GM23338 (cell line): ENCODE data around the gene DOCK3. TPM values are rescaled to one million over a fixed set of nuclear protein-coding genes. Genes with fewer than 3 reads are reported as not detected.

ENCODE experiments used
- ATAC-seq: fragments of 200-7000 bp; cut with Tn5 transposase; 3 replicates; pipeline ENCODE4 v1.9.1; 2020
- DNase-seq: peaks from one replicate; pipeline ENCODE4 v3.0.0-alpha.2; 2015; ENCODE audit warnings: low spot score
- H2AFZ ChIP-seq: fragments of 200-600 bp; sonication (generic); 2 replicates; pipeline ENCODE4 v1.8.0; 2016; ENCODE audit warnings: antibody characterized with exemption, mild to moderate bottlenecking, moderate library complexity
- H3F3A ChIP-seq: fragments of 200-600 bp; sonication (generic); replicated peaks from 2 replicates; pipeline ENCODE4 v1.8.0; 2017; ENCODE audit warnings: antibody characterized with exemption, mixed run types, low read depth
- H3K27ac ChIP-seq: fragments of 200-600 bp; sonication (generic); 2 replicates; pipeline ENCODE4 v1.6.1; 2016; ENCODE audit warnings: low read depth
- H3K27me3 ChIP-seq: fragments of 200-600 bp; sonication (generic); 2 replicates; pipeline ENCODE4 v1.8.0; 2016; ENCODE audit warnings: mild to moderate bottlenecking, mixed run types, moderate library complexity; ENCODE audit not compliant: insufficient read depth
- H3K36me3 ChIP-seq: fragments of 200-600 bp; sonication (generic); 2 replicates; pipeline ENCODE4 v1.8.0; 2016; ENCODE audit warnings: mild to moderate bottlenecking; ENCODE audit not compliant: insufficient read depth
- H3K4me1 ChIP-seq: fragments of 200-600 bp; sonication (generic); 2 replicates; pipeline ENCODE4 v1.8.0; 2016; ENCODE audit warnings: mild to moderate bottlenecking, moderate library complexity; ENCODE audit not compliant: insufficient read depth
- H3K4me2 ChIP-seq: fragments of 200-600 bp; sonication (generic); 2 replicates; pipeline ENCODE4 v1.7.1; 2017; ENCODE audit warnings: mixed run types
- H3K4me3 ChIP-seq: fragments of 200-600 bp; sonication (generic); 2 replicates; pipeline ENCODE4 v1.6.1; 2016; ENCODE audit warnings: mixed run types
- H3K79me2 ChIP-seq: fragments of 200-600 bp; sonication (generic); replicated peaks from 2 replicates; pipeline ENCODE4 v1.8.0; 2017; ENCODE audit warnings: mild to moderate bottlenecking; ENCODE audit not compliant: insufficient read depth
- H3K9me2 ChIP-seq: fragments of 200-600 bp; sonication (generic); 2 replicates; pipeline ENCODE4 v1.8.0; 2017; ENCODE audit not compliant: insufficient read depth
- H4K20me1 ChIP-seq: fragments of 200-600 bp; sonication (generic); replicated peaks from 2 replicates; pipeline ENCODE4 v1.8.0; 2017; ENCODE audit warnings: mild to moderate bottlenecking; ENCODE audit not compliant: insufficient read depth
- H3K27ac Mint-ChIP-seq: 2 replicates; pipeline ENCODE4 v1.8.0; 2020; ENCODE audit warnings: inconsistent platforms, mild to moderate bottlenecking, moderate library complexity, mixed read lengths
- H3K27me3 Mint-ChIP-seq: 3 replicates; pipeline ENCODE4 v1.8.0; 2022; ENCODE audit warnings: low read depth, mild to moderate bottlenecking, moderate library complexity, mixed read lengths, inconsistent platforms; ENCODE audit not compliant: insufficient read depth, poor library complexity
- H3K36me3 Mint-ChIP-seq: 3 replicates; pipeline ENCODE4 v1.8.0; 2021; ENCODE audit warnings: low read depth, mild to moderate bottlenecking, inconsistent platforms, moderate library complexity, mixed read lengths
- H3K4me1 Mint-ChIP-seq: 3 replicates; pipeline ENCODE4 v1.8.0; 2020; ENCODE audit warnings: mild to moderate bottlenecking, inconsistent platforms, mixed read lengths
- H3K4me3 Mint-ChIP-seq: 3 replicates; pipeline ENCODE4 v1.8.0; 2021; ENCODE audit warnings: moderate library complexity, mild to moderate bottlenecking, inconsistent platforms, mixed read lengths
- H3K9me3 Mint-ChIP-seq: 3 replicates; pipeline ENCODE4 v1.8.0; 2020; ENCODE audit warnings: moderate library complexity, mild to moderate bottlenecking, inconsistent platforms, mixed read lengths
- CREB1 ChIP-seq: fragments of 250-450 bp; sonication (Bioruptor Pico); IDR thresholded peaks from 2 replicates; pipeline ENCODE4 v1.5.0; 2020; ENCODE audit warnings: low read depth, mild to moderate bottlenecking, moderate library complexity
- EZH2phosphoT487 ChIP-seq: fragments of 200-600 bp; sonication (generic); IDR thresholded peaks from one replicate; pipeline ENCODE4 v1.8.1; 2018; ENCODE audit warnings: antibody characterized with exemption; ENCODE audit not compliant: unreplicated experiment
- JUNB ChIP-seq: IDR thresholded peaks from one replicate; pipeline ENCODE4 v1.6.1; 2016; ENCODE audit warnings: antibody characterized with exemption; ENCODE audit not compliant: unreplicated experiment
- POLR2AphosphoS5 ChIP-seq: IDR thresholded peaks from 2 replicates; pipeline ENCODE4 v1.6.1; 2016; ENCODE audit warnings: antibody characterized with exemption, low read depth
- STAT1 ChIP-seq: IDR thresholded peaks from one replicate; pipeline ENCODE4 v1.6.1; 2016; ENCODE audit warnings: antibody characterized with exemption; ENCODE audit not compliant: unreplicated experiment
- ZNF114 ChIP-seq: fragments of 250-450 bp; sonication (Bioruptor Pico); IDR thresholded peaks from 2 replicates; pipeline ENCODE4 v1.5.0; 2020; ENCODE audit warnings: mild to moderate bottlenecking, moderate library complexity
- ZNF331 ChIP-seq: fragments of 250-450 bp; sonication (Bioruptor Pico); IDR thresholded peaks from 2 replicates; pipeline ENCODE4 v1.5.0; 2020; ENCODE audit warnings: low read depth, mild to moderate bottlenecking, moderate library complexity
- polyA plus RNA-seq: library from polyadenylated mRNA; unstranded; fragments of >200 nt; fragmentation: Nextera tagmentation; extraction: Ambion mirVana; gene quantifications from 2 replicates; pipeline ENCODE4 v1.2.1, GENCODE V29; 2016
- total RNA-seq: library from RNA; depleted of rRNA; stranded (reverse); fragments of >200 nt; shearing (Covaris generic); gene quantifications from 2 replicates; pipeline ENCODE4 v1.2.3, GENCODE V29; 2014
- TF ChIP-seq, protein P1 (sequence below): IDR thresholded peaks from one replicate; pipeline ENCODE4 v1.6.1; 2018; ENCODE audit warnings: antibody characterized with exemption; ENCODE audit not compliant: unreplicated experiment
- TF ChIP-seq, protein P2 (sequence below): IDR thresholded peaks from 2 replicates; pipeline ENCODE4 v1.6.1; 2016; ENCODE audit warnings: antibody characterized with exemption

DOCK3 gene
- total and polyA plus RNA-seq, 2 experiments from 2014 or later: 2.4 to 5.6 TPM

DNA sequence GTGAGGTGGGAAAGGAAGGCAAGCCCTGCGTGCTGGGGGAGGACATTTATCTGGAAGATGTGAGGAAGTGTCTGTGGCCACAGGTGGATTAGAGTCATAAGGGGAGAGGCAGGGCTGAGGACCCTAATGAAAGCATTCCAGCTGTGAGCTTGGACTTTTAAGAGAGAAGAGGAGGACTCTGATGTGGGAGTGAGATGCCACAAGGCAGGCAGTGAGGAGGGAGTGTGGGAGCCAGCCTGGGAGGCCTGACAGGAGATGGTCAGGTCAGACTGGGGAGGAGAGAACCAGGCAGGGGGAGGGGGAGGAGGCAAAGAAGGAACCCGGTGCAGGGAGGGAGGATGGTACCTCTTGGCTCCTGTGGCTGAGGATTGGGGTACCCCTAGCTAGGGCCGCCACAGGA is 36.8 kb upstream of the DOCK3 start (continued):
- TF ChIP-seq, protein P1, sequence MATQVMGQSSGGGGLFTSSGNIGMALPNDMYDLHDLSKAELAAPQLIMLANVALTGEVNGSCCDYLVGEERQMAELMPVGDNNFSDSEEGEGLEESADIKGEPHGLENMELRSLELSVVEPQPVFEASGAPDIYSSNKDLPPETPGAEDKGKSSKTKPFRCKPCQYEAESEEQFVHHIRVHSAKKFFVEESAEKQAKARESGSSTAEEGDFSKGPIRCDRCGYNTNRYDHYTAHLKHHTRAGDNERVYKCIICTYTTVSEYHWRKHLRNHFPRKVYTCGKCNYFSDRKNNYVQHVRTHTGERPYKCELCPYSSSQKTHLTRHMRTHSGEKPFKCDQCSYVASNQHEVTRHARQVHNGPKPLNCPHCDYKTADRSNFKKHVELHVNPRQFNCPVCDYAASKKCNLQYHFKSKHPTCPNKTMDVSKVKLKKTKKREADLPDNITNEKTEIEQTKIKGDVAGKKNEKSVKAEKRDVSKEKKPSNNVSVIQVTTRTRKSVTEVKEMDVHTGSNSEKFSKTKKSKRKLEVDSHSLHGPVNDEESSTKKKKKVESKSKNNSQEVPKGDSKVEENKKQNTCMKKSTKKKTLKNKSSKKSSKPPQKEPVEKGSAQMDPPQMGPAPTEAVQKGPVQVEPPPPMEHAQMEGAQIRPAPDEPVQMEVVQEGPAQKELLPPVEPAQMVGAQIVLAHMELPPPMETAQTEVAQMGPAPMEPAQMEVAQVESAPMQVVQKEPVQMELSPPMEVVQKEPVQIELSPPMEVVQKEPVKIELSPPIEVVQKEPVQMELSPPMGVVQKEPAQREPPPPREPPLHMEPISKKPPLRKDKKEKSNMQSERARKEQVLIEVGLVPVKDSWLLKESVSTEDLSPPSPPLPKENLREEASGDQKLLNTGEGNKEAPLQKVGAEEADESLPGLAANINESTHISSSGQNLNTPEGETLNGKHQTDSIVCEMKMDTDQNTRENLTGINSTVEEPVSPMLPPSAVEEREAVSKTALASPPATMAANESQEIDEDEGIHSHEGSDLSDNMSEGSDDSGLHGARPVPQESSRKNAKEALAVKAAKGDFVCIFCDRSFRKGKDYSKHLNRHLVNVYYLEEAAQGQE: no peak
- TF ChIP-seq CREB1 (CRISPR knock-in tag): no peak

- Mint-ChIP-seq H3K4me3 (no peak overlapping the region), H3K4me1 (peaks cover 43% of the 10 kb centered on the region), H3K36me3 (peaks cover 8% of the 10 kb centered on the region; the same call in 1 of the 3 replicates), H3K27me3 (peaks cover 11% of the 10 kb centered on the region), H3K27ac (no peak overlapping the region), H3K9me3 (no peaks in the 10 kb centered on the region)
- TF ChIP-seq STAT1 (no peak), ZNF331 (no peak), POLR2AphosphoS5 (no peak), ZNF114 (no peak), JUNB (no peak), EZH2phosphoT487 (no peak)
- TF ChIP-seq, protein P1: no peak
- TF ChIP-seq, protein P2, sequence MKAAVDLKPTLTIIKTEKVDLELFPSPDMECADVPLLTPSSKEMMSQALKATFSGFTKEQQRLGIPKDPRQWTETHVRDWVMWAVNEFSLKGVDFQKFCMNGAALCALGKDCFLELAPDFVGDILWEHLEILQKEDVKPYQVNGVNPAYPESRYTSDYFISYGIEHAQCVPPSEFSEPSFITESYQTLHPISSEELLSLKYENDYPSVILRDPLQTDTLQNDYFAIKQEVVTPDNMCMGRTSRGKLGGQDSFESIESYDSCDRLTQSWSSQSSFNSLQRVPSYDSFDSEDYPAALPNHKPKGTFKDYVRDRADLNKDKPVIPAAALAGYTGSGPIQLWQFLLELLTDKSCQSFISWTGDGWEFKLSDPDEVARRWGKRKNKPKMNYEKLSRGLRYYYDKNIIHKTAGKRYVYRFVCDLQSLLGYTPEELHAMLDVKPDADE: no peak
- Histone ChIP-seq H3K4me3 (no peak overlapping the region), H4K20me1 (no peaks in the 10 kb centered on the region; the same call in 1 of the 2 replicates), H3F3A (no peaks in the 10 kb centered on the region), H3K4me1 (peaks cover 18% of the 10 kb centered on the region), H3K4me2 (no peak overlapping the region), H3K79me2 (no peaks in the 10 kb centered on the region; the same call in none of the 2 replicates), H3K27me3 (no peaks in the 10 kb centered on the region), H3K9me2 (no peaks in the 10 kb centered on the region), H3K36me3 (no peaks in the 10 kb centered on the region), H3K27ac (no peak overlapping the region), H2AFZ (no peak overlapping the region)
- DNase-seq (no peak), ATAC-seq (no peak)
Observed at GRCh38 chr3:50639055-50639494, 35.7 kb upstream of the DOCK3 start.
